ENCODE results near the gene SPRR2F. TPM values are rescaled to one million over a fixed set of nuclear protein-coding genes. Genes with fewer than 3 reads are reported as not detected.
"Not testable (repeated sequence)": the region's sequence is repeated elsewhere in the genome, so short reads cannot be mapped to it uniquely, and the experiment has no call there.

Gene SPRR2F
- total RNA-seq, 1 donor from 2014 or later = not detected

GRCh38 chr1:153122831-153123421 lies 9.6 kb upstream of the SPRR2F start:
- intact Hi-C loops (cut with DNase I) = no loop called here
- H3K4me3 ChIP-seq = no peak overlapping the region
- no peak for DNase-seq
- no peak for TF ChIP-seq CTCF (IDR thresholded peaks at IDR 0.05)
- H3K36me3 ChIP-seq = no peaks in the 10 kb centered on the region
- no peak for ATAC-seq
- no peaks in the 10 kb centered on the region for H3K27me3 ChIP-seq (ENCODE audit: low read depth)
- no peaks in the 10 kb centered on the region for H3K4me1 ChIP-seq
- H3K9me3 ChIP-seq = peaks cover 12% of the 10 kb centered on the region
- no peak overlapping the region for H3K27ac ChIP-seq

GRCh38 chr1:153120945-153121344 lies 7.6 kb upstream of the SPRR2F start:
- H3K4me1 ChIP-seq = no peaks in the 10 kb centered on the region
- no peak overlapping the region for H3K27ac ChIP-seq
- ATAC-seq = no peak
- H3K36me3 ChIP-seq = no peaks in the 10 kb centered on the region
- no peak overlapping the region for H3K4me3 ChIP-seq
- intact Hi-C loops (cut with DNase I) = no loop called here
- H3K9me3 ChIP-seq = peaks cover 10% of the 10 kb centered on the region
- no peak for TF ChIP-seq CTCF (IDR thresholded peaks at IDR 0.05)
- DNase-seq = no peak
- H3K27me3 ChIP-seq (ENCODE audit: low read depth) = no peaks in the 10 kb centered on the region

GRCh38 chr1:153119491-153119971 lies 6.2 kb upstream of the SPRR2F start:
- ATAC-seq = no peak
- Histone ChIP-seq H3K4me3 (no peak overlapping the region), H3K9me3 (no peaks in the 10 kb centered on the region), H3K4me1 (no peaks in the 10 kb centered on the region), H3K27ac (no peak overlapping the region), H3K27me3 (ENCODE audit: low read depth) (no peaks in the 10 kb centered on the region), H3K36me3 (no peaks in the 10 kb centered on the region)
- TF ChIP-seq CTCF (IDR thresholded peaks at IDR 0.05) = no peak
- intact Hi-C loops (cut with DNase I) = no loop called here
- no peak for DNase-seq

GRCh38 chr1:153115264-153115663 lies 1.9 kb upstream of the SPRR2F start:
- H3K27me3 ChIP-seq (ENCODE audit: low read depth); ATAC-seq; intact Hi-C loops (cut with DNase I): not testable (repeated sequence)

GRCh38 chr1:153112454-153112853 lies 862 bp downstream of the SPRR2F start:
- H3K27me3 ChIP-seq (ENCODE audit: low read depth); H3K4me3 ChIP-seq; H3K27ac ChIP-seq; H3K9me3 ChIP-seq; ATAC-seq; intact Hi-C loops (cut with DNase I); H3K4me1 ChIP-seq; H3K36me3 ChIP-seq; DNase-seq: not testable (repeated sequence)

More at GRCh38 chr1:153115264-153115663, 1.9 kb upstream of the SPRR2F start:
- not testable (repeated sequence) for H3K4me1 ChIP-seq, H3K27ac ChIP-seq, H3K4me3 ChIP-seq, H3K9me3 ChIP-seq, DNase-seq, H3K36me3 ChIP-seq

- no peak overlapping the region for H3K4me3 ChIP-seq
- H3K4me1 ChIP-seq = no peaks in the 10 kb centered on the region
- TF ChIP-seq CTCF (IDR thresholded peaks at IDR 0.05) = no peak
- no peaks in the 10 kb centered on the region for H3K9me3 ChIP-seq
- DNase-seq (no peak), ATAC-seq (no peak)
- H3K27ac ChIP-seq = no peak overlapping the region
- H3K36me3 ChIP-seq = no peaks in the 10 kb centered on the region
- intact Hi-C loops (cut with DNase I) = no loop called here
- H3K27me3 ChIP-seq (ENCODE audit: low read depth) = no peaks in the 10 kb centered on the region
Measured at GRCh38 chr1:153100245-153100644, 13.1 kb downstream of the SPRR2F start.
